Measurements from ENCODE around the gene NAA38.

The NAA38 gene

DNA sequence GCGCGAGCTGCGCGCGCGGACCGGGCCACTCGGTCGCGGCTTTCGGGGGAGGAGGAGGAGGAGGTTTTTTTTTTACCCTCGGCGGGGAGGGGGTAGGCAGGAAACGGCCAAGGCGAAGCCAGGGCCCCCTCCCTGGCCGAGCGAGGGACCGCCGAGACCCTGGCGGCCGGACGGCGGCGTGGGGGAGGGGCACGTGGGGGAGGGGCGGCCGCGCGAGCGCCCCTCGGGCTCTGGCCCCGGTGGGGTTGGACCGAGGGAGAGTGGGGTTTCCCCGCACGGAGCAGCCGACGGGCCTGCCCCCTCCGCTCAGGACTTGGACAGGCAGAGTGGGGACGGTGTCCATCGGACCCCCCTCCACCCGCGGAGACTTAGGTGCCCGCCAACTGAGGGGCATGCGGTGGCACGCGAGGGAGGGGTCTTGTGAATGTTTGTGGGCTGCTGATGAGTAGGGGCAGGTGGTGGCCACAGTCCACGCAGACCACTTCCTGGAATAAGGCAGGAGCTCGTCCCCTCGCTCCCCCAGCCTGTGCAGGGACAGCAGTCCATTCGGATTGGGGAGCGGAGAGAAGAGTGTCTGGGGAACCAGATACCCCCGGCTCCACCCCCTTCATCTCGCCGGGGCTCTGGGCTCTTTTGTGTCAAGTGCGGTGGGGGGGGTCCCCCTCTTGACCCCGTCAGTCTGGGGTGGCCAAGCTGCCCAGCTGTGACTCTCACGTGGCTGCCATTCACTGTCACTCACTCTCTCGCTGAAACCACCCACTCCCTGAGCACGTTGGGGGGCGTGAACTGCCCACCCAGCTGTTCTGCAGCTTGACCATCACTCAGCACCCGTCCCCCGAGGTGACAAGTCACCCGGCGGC, 28.2 kb upstream of the NAA38 start (continued):
- TF ChIP-seq, protein P1, sequence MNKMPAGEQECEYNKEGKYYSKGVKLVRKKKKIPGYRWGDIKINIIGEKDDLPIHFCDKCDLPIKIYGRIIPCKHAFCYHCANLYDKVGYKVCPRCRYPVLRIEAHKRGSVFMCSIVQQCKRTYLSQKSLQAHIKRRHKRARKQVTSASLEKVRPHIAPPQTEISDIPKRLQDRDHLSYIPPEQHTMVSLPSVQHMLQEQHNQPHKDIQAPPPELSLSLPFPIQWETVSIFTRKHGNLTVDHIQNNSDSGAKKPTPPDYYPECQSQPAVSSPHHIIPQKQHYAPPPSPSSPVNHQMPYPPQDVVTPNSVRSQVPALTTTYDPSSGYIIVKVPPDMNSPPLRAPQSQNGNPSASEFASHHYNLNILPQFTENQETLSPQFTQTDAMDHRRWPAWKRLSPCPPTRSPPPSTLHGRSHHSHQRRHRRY (tag by site-specific recombination; IDR thresholded peaks at IDR 0.05) = no peak
- TF ChIP-seq ZBTB7A (tag by site-specific recombination; IDR thresholded peaks at IDR 0.05; ENCODE audit: low read depth) (0 out of 2 replicates have a peak, but pooled peaks have one; percentile 29), ZNF473 (tag by site-specific recombination; IDR thresholded peaks at IDR 0.05) (no peak), ZNF768 (tag by site-specific recombination; IDR thresholded peaks at IDR 0.05) (no peak), FEZF1 (tag by site-specific recombination; IDR thresholded peaks at IDR 0.05) (0 out of 2 replicates have a peak, but pooled peaks have one; percentile 58), KLF9 (tag by site-specific recombination; IDR thresholded peaks at IDR 0.05; ENCODE audit: low read depth) (peak; percentile 91), ZNF561 (tag by site-specific recombination; IDR thresholded peaks at IDR 0.05; ENCODE audit: borderline replicate concordance) (no peak; the same call in 1 of the 2 replicates), ZBTB17 (tag by site-specific recombination; IDR thresholded peaks at IDR 0.05) (peak; percentile 91), ZNF423 (tag by site-specific recombination; IDR thresholded peaks at IDR 0.05) (no peak), ZNF692 (tag by site-specific recombination; IDR thresholded peaks at IDR 0.05) (no peak), KLF10 (tag by site-specific recombination; IDR thresholded peaks at IDR 0.05) (peak; percentile 68; the same call in 1 of the 2 replicates), TRIM28 (IDR thresholded peaks at IDR 0.05; ENCODE audit: borderline replicate concordance, low read length) (no peak), REST (tag by site-specific recombination; IDR thresholded peaks at IDR 0.05) (peak; percentile 1; the same call in 1 of the 2 replicates), ZXDB (tag by site-specific recombination; IDR thresholded peaks at IDR 0.05) (peak; percentile 92), SCRT2 (tag by site-specific recombination; IDR thresholded peaks at IDR 0.05) (no peak), ZNF792 (tag by site-specific recombination; IDR thresholded peaks at IDR 0.05) (no peak), ZNF121 (tag by site-specific recombination; IDR thresholded peaks at IDR 0.05) (no peak)
- TF ChIP-seq, protein P2, sequence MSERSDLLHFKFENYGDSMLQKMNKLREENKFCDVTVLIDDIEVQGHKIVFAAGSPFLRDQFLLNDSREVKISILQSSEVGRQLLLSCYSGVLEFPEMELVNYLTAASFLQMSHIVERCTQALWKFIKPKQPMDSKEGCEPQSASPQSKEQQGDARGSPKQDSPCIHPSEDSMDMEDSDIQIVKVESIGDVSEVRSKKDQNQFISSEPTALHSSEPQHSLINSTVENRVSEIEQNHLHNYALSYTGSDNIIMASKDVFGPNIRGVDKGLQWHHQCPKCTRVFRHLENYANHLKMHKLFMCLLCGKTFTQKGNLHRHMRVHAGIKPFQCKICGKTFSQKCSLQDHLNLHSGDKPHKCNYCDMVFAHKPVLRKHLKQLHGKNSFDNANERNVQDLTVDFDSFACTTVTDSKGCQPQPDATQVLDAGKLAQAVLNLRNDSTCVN (tag by site-specific recombination; optimal IDR thresholded peaks at IDR 0.05) = peak; percentile 65
- TF ChIP-seq, protein P3, sequence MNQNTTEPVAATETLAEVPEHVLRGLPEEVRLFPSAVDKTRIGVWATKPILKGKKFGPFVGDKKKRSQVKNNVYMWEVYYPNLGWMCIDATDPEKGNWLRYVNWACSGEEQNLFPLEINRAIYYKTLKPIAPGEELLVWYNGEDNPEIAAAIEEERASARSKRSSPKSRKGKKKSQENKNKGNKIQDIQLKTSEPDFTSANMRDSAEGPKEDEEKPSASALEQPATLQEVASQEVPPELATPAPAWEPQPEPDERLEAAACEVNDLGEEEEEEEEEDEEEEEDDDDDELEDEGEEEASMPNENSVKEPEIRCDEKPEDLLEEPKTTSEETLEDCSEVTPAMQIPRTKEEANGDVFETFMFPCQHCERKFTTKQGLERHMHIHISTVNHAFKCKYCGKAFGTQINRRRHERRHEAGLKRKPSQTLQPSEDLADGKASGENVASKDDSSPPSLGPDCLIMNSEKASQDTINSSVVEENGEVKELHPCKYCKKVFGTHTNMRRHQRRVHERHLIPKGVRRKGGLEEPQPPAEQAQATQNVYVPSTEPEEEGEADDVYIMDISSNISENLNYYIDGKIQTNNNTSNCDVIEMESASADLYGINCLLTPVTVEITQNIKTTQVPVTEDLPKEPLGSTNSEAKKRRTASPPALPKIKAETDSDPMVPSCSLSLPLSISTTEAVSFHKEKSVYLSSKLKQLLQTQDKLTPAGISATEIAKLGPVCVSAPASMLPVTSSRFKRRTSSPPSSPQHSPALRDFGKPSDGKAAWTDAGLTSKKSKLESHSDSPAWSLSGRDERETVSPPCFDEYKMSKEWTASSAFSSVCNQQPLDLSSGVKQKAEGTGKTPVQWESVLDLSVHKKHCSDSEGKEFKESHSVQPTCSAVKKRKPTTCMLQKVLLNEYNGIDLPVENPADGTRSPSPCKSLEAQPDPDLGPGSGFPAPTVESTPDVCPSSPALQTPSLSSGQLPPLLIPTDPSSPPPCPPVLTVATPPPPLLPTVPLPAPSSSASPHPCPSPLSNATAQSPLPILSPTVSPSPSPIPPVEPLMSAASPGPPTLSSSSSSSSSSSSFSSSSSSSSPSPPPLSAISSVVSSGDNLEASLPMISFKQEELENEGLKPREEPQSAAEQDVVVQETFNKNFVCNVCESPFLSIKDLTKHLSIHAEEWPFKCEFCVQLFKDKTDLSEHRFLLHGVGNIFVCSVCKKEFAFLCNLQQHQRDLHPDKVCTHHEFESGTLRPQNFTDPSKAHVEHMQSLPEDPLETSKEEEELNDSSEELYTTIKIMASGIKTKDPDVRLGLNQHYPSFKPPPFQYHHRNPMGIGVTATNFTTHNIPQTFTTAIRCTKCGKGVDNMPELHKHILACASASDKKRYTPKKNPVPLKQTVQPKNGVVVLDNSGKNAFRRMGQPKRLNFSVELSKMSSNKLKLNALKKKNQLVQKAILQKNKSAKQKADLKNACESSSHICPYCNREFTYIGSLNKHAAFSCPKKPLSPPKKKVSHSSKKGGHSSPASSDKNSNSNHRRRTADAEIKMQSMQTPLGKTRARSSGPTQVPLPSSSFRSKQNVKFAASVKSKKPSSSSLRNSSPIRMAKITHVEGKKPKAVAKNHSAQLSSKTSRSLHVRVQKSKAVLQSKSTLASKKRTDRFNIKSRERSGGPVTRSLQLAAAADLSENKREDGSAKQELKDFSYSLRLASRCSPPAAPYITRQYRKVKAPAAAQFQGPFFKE (tag by site-specific recombination; IDR thresholded peaks at IDR 0.05; ENCODE audit: borderline replicate concordance) = no peak
- TF ChIP-seq, protein P4, sequence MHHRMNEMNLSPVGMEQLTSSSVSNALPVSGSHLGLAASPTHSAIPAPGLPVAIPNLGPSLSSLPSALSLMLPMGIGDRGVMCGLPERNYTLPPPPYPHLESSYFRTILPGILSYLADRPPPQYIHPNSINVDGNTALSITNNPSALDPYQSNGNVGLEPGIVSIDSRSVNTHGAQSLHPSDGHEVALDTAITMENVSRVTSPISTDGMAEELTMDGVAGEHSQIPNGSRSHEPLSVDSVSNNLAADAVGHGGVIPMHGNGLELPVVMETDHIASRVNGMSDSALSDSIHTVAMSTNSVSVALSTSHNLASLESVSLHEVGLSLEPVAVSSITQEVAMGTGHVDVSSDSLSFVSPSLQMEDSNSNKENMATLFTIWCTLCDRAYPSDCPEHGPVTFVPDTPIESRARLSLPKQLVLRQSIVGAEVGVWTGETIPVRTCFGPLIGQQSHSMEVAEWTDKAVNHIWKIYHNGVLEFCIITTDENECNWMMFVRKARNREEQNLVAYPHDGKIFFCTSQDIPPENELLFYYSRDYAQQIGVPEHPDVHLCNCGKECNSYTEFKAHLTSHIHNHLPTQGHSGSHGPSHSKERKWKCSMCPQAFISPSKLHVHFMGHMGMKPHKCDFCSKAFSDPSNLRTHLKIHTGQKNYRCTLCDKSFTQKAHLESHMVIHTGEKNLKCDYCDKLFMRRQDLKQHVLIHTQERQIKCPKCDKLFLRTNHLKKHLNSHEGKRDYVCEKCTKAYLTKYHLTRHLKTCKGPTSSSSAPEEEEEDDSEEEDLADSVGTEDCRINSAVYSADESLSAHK (tag by site-specific recombination; IDR thresholded peaks at IDR 0.05) = peak; percentile 33

Data from HEK293 (cell line).